SK-N-SH treated with all-trans-retinoic acid at 6 μM for 48 hours (cell line): ENCODE results near the gene MYLK4.

Experiments
- OSR1 ChIP-seq: fragments of 250-450 bp; sonication (Bioruptor Pico); IDR thresholded peaks from 2 replicates; pipeline ENCODE4 v1.8.0; 2022; ENCODE audit warnings: moderate library complexity, mild to moderate bottlenecking, inconsistent platforms
- PPARA ChIP-seq: fragments of 250-450 bp; sonication (Bioruptor Pico); IDR thresholded peaks from 2 replicates; pipeline ENCODE4 v1.5.0; 2020; ENCODE audit warnings: mild to moderate bottlenecking, borderline replicate concordance
- RARB ChIP-seq: fragments of 250-450 bp; sonication (Bioruptor Pico); IDR thresholded peaks from 2 replicates; pipeline ENCODE4 v1.8.0; 2021; ENCODE audit warnings: mild to moderate bottlenecking, moderate library complexity
- SNAI2 ChIP-seq: fragments of 250-450 bp; sonication (Bioruptor Pico); IDR thresholded peaks from 2 replicates; pipeline ENCODE4 v1.5.0; 2020; ENCODE audit warnings: mild to moderate bottlenecking, moderate library complexity
- TOX ChIP-seq: fragments of 250-450 bp; sonication (Bioruptor Pico); IDR thresholded peaks from 2 replicates; pipeline ENCODE4 v1.8.0; 2021; ENCODE audit warnings: mild to moderate bottlenecking, moderate library complexity, borderline replicate concordance
- ZC3H10 ChIP-seq: fragments of 250-450 bp; sonication (Bioruptor Pico); IDR thresholded peaks from 2 replicates; pipeline ENCODE4 v1.5.1; 2021; ENCODE audit warnings: mild to moderate bottlenecking, moderate library complexity
- ZFP3 ChIP-seq: fragments of 250-450 bp; sonication (Bioruptor Pico); IDR thresholded peaks from 2 replicates; pipeline ENCODE4 v1.5.0; 2020; ENCODE audit warnings: mild to moderate bottlenecking, moderate library complexity
- ZNF565 ChIP-seq: fragments of 450-650 bp; formaldehyde crosslinking; conservative IDR thresholded peaks from 2 replicates; pipeline ENCODE4 v1.5.0; 2020; ENCODE audit warnings: low read depth, mild to moderate bottlenecking, moderate library complexity
- TF ChIP-seq, protein P1 (sequence below): fragments of 250-450 bp; sonication (Bioruptor Pico); IDR thresholded peaks from 2 replicates; pipeline ENCODE4 v1.5.1; 2021; ENCODE audit warnings: mild to moderate bottlenecking, moderate library complexity
- TF ChIP-seq, protein P2 (sequence below): fragments of 250-450 bp; sonication (Bioruptor Pico); IDR thresholded peaks from 2 replicates; pipeline ENCODE4 v1.5.1; 2020; ENCODE audit warnings: low read depth, mild to moderate bottlenecking, moderate library complexity

DNA sequence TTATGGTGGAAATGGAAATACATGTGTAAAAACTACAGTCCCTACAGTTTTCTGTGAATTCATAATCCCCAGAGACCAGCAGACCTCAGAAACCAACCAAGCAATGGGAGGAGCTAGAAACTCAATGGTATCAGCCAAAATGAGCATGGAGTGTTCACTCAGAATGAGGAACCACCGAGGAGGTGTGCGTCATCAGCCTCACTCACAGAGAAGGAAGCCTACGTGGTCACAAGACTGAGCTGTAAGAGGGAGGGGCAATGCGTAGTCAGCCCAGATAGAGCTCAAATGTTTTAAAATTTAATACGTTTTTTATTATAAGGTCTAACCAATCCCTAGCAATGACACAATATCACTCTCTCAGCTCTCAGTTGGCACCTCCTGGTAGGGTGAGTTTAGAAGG lies 17.4 kb downstream of the MYLK4 start:
- TF ChIP-seq PPARA (CRISPR knock-in tag) (no peak), ZC3H10 (no peak), RARB (CRISPR knock-in tag) (no peak), TOX (no peak), ZNF565 (no peak), ZFP3 (CRISPR knock-in tag) (no peak), SNAI2 (CRISPR knock-in tag) (no peak), OSR1 (no peak)
- TF ChIP-seq, protein P1, sequence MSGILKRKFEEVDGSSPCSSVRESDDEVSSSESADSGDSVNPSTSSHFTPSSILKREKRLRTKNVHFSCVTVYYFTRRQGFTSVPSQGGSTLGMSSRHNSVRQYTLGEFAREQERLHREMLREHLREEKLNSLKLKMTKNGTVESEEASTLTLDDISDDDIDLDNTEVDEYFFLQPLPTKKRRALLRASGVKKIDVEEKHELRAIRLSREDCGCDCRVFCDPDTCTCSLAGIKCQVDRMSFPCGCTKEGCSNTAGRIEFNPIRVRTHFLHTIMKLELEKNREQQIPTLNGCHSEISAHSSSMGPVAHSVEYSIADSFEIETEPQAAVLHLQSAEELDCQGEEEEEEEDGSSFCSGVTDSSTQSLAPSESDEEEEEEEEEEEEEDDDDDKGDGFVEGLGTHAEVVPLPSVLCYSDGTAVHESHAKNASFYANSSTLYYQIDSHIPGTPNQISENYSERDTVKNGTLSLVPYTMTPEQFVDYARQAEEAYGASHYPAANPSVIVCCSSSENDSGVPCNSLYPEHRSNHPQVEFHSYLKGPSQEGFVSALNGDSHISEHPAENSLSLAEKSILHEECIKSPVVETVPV (CRISPR knock-in tag), result no peak
- TF ChIP-seq, protein P2, sequence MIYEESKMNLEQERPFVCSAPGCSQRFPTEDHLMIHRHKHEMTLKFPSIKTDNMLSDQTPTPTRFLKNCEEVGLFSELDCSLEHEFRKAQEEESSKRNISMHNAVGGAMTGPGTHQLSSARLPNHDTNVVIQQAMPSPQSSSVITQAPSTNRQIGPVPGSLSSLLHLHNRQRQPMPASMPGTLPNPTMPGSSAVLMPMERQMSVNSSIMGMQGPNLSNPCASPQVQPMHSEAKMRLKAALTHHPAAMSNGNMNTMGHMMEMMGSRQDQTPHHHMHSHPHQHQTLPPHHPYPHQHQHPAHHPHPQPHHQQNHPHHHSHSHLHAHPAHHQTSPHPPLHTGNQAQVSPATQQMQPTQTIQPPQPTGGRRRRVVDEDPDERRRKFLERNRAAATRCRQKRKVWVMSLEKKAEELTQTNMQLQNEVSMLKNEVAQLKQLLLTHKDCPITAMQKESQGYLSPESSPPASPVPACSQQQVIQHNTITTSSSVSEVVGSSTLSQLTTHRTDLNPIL (CRISPR knock-in tag), result no peak
